Colonic mucosa (tissue), 4 donors: ENCODE results near the gene UNC5C. TPM values are rescaled to one million over a fixed set of nuclear protein-coding genes. Genes with fewer than 3 reads are reported as not detected.

Source experiments
- DNase-seq: peaks from one replicate; pipeline ENCODE4 v3.0.0-alpha.2; 2020
- H3K27ac ChIP-seq: fragments of 200-600 bp; one replicate; pipeline ENCODE4 v1.8.0; 2021
- H3K27me3 ChIP-seq: fragments of 200-600 bp; one replicate; pipeline ENCODE4 v1.8.0; 2021
- H3K36me3 ChIP-seq: fragments of 200-600 bp; one replicate; pipeline ENCODE4 v1.8.0; 2021
- H3K4me1 ChIP-seq: fragments of 200-600 bp; one replicate; pipeline ENCODE4 v1.8.0; 2021; ENCODE audit warnings: mild to moderate bottlenecking
- H3K4me3 ChIP-seq: fragments of 200-600 bp; one replicate; pipeline ENCODE4 v1.8.0; 2021
- H3K9ac ChIP-seq, 2 donors: one replicate each; pipeline ENCODE4 v1.7.0; 2013; ENCODE audit warnings: control low read depth in 2 of 2, low read depth in 2 of 2, low read length in 2 of 2
- H3K9me3 ChIP-seq: fragments of 200-600 bp; one replicate; pipeline ENCODE4 v1.8.0; 2021
- intact Hi-C: fragments of 100-400 bp; cut with DNase I; formaldehyde crosslinking; loops from one replicate; pipeline ENCODE4 v1.14.1; 2022
- total RNA-seq, 2 donors: library from RNA; stranded (reverse); fragmentation: NEBNext Ultra II Directional in 1 of 2; extraction: Animal tissue kit (Norgen Biotek cat#: 25700) in 1 of 2; gene quantifications; one replicate each; pipeline ENCODE4 v1.2.1, GENCODE V29; 2021
- TF ChIP-seq, protein P1 (sequence below): fragments of 200-600 bp; IDR thresholded peaks from one replicate; pipeline ENCODE4 v1.8.0; 2022; ENCODE audit warnings: antibody characterized with exemption, mild to moderate bottlenecking
- donor health status: healthy.
- donor health status: DM: no; HTN: no; CAD: no.
- donor health status: DM: no; HTN: no; CAD: no.

UNC5C gene
- total RNA-seq, 2 donors from 2014 or later: 3.9 to 4.2 TPM

DNA sequence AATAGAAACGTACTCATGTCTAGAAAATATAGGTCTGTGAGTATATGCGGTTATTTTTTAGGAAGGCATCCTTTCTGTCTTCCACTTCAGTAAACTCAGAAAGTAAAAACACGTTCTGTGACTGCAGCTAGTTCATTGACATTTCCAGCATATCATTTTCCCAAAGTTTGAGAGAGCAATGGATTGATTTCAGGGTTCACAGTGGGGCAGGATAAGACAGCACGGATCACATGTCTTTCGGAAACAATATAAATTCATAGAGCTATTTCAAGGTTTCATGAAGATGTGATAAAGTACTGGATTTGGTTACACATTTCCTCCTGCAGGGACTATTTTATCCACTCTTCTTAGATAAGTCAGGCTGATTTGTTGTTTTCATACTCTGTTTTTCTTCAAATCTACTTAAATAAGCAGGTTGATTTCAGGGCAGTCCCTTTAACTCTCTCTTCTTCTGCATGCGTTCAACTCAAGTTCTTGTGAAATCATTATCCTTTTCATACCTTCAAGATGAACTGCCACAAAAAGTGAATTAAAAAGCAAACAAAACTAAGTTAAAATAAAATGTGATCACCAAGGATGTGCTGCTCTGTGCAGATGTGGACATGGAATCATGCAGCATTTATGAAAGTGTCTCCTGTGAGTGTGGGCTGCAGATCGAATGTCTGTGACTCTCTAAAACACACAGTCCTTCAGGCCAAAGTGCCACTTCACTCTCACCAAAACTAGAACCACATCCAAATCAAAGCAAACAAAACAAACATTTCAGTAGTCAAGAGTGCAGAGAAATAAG lies 187.7 kb downstream of the UNC5C start:
- Histone ChIP-seq H3K36me3 (no peaks in the 10 kb centered on the region), H3K9ac (no peak overlapping the region), H3K9me3 (no peaks in the 10 kb centered on the region), H3K4me1 (no peaks in the 10 kb centered on the region), H3K27ac (no peak overlapping the region), H3K4me3 (no peak overlapping the region), H3K27me3 (no peaks in the 10 kb centered on the region)
- DNase-seq: no peak
- TF ChIP-seq, protein P1, sequence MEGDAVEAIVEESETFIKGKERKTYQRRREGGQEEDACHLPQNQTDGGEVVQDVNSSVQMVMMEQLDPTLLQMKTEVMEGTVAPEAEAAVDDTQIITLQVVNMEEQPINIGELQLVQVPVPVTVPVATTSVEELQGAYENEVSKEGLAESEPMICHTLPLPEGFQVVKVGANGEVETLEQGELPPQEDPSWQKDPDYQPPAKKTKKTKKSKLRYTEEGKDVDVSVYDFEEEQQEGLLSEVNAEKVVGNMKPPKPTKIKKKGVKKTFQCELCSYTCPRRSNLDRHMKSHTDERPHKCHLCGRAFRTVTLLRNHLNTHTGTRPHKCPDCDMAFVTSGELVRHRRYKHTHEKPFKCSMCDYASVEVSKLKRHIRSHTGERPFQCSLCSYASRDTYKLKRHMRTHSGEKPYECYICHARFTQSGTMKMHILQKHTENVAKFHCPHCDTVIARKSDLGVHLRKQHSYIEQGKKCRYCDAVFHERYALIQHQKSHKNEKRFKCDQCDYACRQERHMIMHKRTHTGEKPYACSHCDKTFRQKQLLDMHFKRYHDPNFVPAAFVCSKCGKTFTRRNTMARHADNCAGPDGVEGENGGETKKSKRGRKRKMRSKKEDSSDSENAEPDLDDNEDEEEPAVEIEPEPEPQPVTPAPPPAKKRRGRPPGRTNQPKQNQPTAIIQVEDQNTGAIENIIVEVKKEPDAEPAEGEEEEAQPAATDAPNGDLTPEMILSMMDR: no peak
- intact Hi-C loops: no loop called here

DNA sequence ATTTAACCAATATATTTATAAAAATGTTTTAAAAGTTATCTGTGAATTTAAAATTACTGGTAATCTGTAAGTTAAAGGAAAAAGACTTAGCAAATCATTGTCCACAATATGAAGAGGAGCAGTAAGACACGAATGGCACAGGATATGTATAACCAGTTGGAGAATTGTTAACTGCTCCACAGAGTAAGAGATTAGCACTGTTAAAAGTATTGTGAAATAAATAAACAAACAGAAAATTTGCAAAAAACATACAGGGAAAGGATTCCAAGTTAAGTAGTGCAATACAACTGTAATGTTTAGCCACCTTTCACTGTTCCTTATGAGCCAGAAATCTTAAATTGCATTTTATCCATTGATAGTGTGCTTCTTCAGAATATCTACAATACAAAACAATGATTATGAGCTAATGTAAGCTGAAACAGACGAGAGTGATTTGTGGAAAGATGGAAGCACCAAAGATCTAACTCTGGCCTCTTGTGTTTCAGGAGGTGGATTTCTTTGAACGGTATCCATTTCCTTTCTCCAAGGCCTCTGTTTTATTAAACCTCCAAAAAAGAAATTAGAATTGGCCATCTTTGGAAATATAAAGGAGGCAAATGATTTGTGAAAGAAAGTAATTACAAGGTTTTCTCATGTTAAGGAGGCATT lies 188.4 kb downstream of the UNC5C start:
- TF ChIP-seq, protein P1: no peak
- intact Hi-C loops: no loop called here

DNA sequence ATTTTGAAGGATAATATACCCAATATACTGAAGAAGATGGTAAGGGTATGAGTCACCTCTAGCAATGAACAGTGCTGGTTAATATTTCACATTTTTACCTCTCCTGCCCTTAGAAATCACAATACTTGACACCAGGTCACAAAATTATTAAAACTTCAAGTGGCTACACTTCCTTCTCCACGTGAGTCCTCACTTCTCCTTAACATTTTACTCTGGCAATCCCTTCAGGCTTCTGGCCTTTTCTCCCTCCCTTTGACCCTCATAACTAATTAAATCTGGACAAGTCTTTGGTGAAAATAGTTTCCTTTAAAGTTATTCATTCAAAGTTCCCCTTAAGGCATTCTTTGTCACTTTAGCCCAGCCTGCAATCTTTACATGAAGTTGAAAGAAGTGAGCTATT lies 190.4 kb downstream of the UNC5C start:
- no peaks in the 10 kb centered on the region for H3K36me3 ChIP-seq
- no peak overlapping the region for H3K4me3 ChIP-seq
- H3K27ac ChIP-seq: no peak overlapping the region
- no peak overlapping the region for H3K9ac ChIP-seq
- intact Hi-C loops: no loop called here
- DNase-seq: no peak
- H3K9me3 ChIP-seq: no peaks in the 10 kb centered on the region
- TF ChIP-seq, protein P1: no peak
- H3K27me3 ChIP-seq: no peaks in the 10 kb centered on the region
- H3K4me1 ChIP-seq: no peaks in the 10 kb centered on the region

More for the DNA sequence above, 188.4 kb downstream of the UNC5C start:
- no peak for DNase-seq
- H3K36me3 ChIP-seq: no peaks in the 10 kb centered on the region
- no peak overlapping the region for H3K4me3 ChIP-seq
- H3K4me1 ChIP-seq: no peaks in the 10 kb centered on the region
- H3K27ac ChIP-seq: no peak overlapping the region
- no peaks in the 10 kb centered on the region for H3K9me3 ChIP-seq
- no peaks in the 10 kb centered on the region for H3K27me3 ChIP-seq
- H3K9ac ChIP-seq: no peak overlapping the region

DNA sequence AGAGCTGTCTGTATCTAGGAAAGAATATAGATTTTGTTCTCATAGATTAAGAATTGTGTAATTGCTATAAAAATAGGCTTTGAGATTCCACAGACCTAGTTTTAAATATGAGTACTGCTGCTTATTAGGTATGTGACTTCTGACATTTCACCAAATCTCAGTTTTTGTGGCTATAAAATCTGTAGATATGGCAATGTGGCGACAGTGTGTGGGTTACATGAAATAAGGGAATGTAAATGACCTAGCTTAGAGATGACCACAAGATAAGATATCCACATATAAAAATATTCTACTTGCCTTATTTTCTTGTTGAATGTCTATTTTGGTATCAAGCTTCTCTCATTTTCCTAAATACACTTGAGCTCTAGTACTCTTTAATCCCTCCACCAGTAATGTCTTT lies 193.8 kb downstream of the UNC5C start:
- H3K9me3 ChIP-seq: no peaks in the 10 kb centered on the region
- DNase-seq: no peak
- intact Hi-C loops: no loop called here

DNA sequence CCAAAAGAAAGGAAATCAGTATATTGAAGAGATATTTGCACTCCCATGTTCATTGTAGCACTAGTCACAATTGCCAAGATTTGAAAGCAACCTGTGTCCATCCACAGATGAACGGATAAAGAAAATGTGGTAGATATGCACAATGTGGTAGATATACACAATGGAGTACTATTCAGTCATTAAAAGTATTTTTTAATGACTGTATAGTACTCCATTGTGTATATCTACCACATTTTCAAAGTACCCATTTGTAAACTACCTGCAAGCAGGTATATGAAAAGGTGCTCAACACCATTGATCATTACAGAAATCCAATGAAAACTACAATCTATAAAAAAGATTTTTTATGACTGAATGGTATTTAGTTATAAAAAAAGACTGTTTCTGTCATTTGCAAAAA lies 200.4 kb downstream of the UNC5C start:
- H3K4me3 ChIP-seq: no peak overlapping the region
- no peaks in the 10 kb centered on the region for H3K36me3 ChIP-seq
- intact Hi-C loops: no loop called here
- no peaks in the 10 kb centered on the region for H3K9me3 ChIP-seq
- no peak overlapping the region for H3K27ac ChIP-seq
- no peak for DNase-seq
- no peak overlapping the region for H3K9ac ChIP-seq
- H3K4me1 ChIP-seq: no peaks in the 10 kb centered on the region
- H3K27me3 ChIP-seq: no peaks in the 10 kb centered on the region
- TF ChIP-seq, protein P1: no peak

More for the DNA sequence above, 193.8 kb downstream of the UNC5C start:
- Histone ChIP-seq H3K9ac (no peak overlapping the region), H3K36me3 (no peaks in the 10 kb centered on the region), H3K27ac (no peak overlapping the region), H3K27me3 (no peaks in the 10 kb centered on the region), H3K4me1 (no peaks in the 10 kb centered on the region), H3K4me3 (no peak overlapping the region)
- TF ChIP-seq, protein P1: no peak
